ENCODE results near the gene CRADD.

- TF ChIP-seq POLR2A (IDR thresholded peaks at IDR 0.05; ENCODE audit: low read depth, low read length), result no peak
- no peak for TF ChIP-seq TAF1 (IDR thresholded peaks at IDR 0.05; ENCODE audit: borderline replicate concordance, low read depth, low read length)
- TF ChIP-seq POLR2AphosphoS5 (IDR thresholded peaks at IDR 0.05; ENCODE audit: low read depth, low read length), result no peak
These were observed 105.7 kb downstream of the CRADD start for GRCh38 chr12:93782853-93783252.

All from GM12892 (cell line).